Activated T-cell treated with anti-CD3 and anti-CD28 coated beads for 48 hours (primary cell): ENCODE measurements around the gene MAVS.

Source experiments
- DNase-seq: peaks from one replicate; pipeline ENCODE4 v3.0.0-alpha.2; 2020; ENCODE audit warnings: low read depth

The MAVS gene

DNA sequence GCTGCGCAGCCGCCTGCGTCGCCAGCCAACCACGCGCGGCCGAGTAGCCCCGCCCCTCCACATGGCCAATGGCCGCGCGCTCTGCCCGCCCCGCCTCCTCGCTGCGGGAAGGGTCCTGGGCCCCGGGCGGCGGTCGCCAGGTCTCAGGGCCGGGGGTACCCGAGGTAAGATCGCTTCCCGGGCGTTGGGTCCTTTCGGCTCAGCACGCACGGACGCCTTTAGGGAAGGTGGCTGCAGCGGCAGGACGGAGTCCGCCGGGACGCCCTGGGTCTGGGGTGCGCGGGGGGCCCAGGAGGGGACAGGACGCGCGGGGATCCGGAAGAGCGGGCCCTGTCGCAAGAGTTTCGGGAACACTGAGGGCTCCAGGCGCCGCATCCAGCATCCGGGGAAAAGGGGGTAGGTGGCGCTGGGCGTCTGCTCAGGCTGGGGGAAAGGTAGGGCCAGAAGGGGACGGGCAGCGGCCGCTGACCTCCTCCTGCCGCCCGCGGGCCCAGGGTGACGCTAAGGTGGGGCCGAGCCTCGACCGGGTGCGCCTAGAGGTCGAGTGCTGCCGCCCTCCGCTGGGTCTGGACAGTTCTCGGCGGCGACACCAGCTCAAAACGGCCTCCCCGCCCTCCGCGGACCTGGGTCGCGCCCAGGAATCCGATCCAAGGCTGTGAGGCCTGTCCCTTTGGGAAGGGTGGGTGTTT, at the start of gene MAVS:
Gene MAVS, plus strand, starts transcription at position 95 of the 689 bp plus-strand sequence. CDS start 7,791 bp downstream, outside the sequence.
- DNase-seq = peak; percentile 88

- DNase-seq = no peak
Observed at GRCh38 chr20:3797226-3797545, 49.4 kb upstream of the MAVS start.

DNA sequence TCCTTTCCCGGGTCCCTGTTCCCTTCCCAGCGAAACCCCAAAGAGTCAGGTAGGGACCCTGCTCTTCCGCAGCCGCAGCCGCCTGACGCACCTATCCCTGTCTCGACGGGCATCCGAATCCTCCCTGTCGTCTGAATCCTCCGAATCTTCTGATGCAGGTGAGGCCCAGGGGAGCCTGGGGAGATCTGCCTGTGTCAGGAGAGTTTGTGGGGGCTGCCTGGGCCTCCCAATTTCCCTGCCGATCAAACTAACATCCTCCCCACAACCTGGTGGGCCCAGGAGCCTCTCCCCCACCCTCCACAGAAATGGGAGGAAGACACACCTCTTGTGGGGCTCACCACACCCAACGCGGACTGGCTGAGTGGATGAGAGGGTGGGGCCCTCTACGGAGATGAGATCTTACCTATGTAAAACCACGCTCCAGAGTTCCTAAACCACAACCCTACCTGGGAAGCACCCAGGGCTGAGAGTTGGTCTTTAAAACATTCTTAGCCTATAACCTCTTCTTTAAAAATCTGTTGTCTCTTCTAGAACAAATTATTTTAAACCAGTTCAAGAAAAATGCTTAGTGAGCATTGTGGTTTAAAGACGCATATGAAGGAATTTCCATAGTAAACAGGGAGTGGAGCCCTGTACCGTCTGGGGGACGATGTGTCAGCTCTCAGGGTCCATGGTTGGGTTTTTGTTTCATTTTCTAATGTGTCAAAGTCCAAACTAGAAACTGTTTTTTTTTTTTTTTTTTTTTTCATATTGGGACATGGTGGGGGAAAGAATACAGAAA, 48.9 kb upstream of the MAVS start:
- no peak for DNase-seq

DNA sequence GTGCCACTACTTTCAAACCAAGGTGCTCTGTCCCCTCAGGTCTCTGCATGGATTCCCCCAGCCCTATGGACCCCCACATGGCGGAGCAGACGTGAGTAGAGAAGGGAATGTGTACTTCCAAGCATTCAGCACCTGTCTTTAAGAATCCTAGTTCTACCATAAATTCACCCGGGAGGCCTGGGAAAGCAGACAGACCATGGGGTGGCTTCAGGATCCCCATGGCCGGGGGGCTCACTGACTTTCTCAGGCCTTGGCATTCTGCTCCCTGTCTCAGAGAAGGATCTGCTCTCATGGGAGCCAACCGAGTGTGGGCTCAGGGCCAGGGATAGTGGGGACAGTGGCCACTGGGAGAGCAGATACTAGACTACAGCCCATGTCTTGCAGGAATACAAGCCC, 48.3 kb upstream of the MAVS start:
- no peak for DNase-seq

DNA sequence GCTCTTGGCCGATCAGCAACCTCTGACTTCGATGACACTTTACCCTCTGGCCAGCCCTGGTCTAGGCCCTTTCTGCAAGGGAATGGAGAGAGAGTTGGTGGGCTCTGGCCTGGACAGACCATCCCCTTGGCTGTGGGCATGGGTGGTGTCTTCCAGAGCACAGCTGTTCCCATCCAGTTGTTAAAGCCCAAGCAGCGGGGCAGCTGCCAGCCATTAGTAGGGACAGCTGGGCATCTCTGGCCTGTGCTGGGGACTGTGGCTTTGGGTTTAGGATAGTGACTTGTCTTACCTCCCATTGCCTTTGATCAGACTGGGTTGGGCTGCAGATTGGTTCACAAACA, 47.8 kb upstream of the MAVS start:
- DNase-seq = no peak

GRCh38 chr20:3800256-3800877, 46.3 kb upstream of the MAVS start:
- DNase-seq = no peak

GRCh38 chr20:3800878-3801260, 45.8 kb upstream of the MAVS start:
- no peak for DNase-seq

GRCh38 chr20:3801299-3801698, 45.3 kb upstream of the MAVS start:
- DNase-seq = no peak

- DNase-seq = no peak
Observed at GRCh38 chr20:3801846-3802245, 44.8 kb upstream of the MAVS start.

DNA sequence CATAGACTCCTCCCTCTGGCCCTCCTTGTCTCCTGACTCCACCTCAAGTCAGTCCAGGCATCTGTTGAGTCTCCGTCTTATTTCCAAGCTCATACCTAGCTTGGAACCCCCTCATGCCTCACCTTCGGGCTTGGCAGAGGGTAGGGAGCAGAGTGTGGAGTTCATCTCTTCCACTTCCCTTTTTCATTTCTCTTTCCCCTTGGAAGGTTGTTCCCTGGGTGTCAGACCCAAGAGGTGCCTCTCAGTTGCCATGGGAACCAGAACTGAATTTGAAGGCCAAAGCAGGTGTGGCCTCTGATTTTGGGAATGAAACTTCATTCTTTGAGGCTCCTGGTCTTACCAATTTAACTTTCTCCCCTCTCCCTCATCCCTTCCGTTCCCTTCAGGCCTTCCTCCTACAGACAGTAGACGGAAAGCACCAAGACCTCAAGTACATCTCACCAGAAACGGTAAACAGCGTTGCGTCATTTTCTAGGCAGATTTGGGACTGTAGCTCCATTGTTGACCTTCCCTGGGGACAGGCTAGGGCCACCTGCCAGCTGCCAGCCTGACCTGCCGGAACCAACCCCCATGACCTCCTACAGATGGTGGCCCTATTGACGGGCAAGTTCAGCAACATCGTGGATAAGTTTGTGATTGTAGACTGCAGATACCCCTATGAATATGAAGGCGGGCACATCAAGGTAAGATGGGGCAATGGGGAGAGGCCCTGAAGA, 44.0 kb upstream of the MAVS start:
- DNase-seq = no peak

GRCh38 chr20:3803289-3803688, 43.3 kb upstream of the MAVS start:
- no peak for DNase-seq

DNA sequence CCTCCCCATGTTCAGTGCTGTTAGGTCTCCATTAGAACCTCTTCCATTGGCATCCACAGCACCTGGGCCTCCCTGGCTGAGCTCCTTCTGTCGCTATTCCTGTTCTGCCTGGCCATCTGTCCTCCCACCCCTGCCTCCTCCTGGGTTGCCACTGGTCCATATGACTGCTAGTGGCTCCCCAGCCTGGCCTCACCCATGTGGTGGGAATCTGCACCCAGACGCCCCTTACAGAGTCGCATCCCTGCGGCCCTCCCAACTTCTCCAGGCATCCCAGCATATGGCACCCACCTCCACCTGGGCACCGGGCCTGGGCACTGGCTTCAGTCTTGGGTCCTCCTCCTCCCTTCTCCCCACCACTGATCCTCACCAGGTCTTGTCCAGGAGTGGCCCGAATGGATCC, 42.8 kb upstream of the MAVS start:
- no peak for DNase-seq

GRCh38 chr20:3804254-3804751, 42.3 kb upstream of the MAVS start:
- no peak for DNase-seq

- no peak for DNase-seq
Observed at GRCh38 chr20:3804781-3805180, 41.9 kb upstream of the MAVS start.

- DNase-seq = no peak
Observed at GRCh38 chr20:3808544-3808943, 38.1 kb upstream of the MAVS start.

DNA sequence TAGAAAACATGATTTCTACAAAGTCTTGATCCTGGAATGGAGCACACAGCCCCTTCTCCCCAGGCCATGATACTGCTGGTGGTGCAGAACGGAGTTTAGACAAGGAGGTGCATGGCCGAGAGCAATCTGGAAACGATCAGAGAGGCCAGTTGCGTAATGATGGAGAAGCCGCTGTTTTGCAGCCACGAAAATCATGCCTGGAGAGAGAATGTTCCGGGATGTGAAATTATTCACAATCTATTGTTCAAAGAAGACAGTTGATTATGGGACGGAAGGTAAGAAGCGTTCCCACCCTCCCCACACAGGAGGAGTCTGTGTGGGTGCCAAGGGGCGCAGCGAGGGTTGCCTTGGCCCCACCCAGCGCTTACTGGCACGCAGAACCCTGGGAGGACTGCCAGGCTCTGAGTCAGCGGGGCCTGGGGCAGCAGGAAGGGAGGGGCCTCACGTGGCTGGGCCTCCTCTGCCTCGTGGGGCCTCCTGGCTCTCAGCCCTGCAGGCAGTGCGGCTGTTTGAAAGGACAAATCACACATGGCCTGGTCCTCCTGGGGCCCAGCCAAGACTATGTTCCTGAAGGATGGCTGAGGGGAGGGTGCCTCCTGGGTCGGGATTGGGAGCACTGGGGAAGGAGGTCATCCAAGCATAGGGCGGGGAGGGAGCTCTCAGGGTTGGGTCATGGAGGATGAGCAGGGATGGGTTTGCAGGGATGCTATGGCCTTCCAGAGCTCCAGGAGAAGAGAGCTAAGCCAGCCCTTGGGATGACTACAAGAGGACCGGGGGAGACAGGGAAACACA, 35.0 kb upstream of the MAVS start:
- peak; percentile 89 for DNase-seq

DNA sequence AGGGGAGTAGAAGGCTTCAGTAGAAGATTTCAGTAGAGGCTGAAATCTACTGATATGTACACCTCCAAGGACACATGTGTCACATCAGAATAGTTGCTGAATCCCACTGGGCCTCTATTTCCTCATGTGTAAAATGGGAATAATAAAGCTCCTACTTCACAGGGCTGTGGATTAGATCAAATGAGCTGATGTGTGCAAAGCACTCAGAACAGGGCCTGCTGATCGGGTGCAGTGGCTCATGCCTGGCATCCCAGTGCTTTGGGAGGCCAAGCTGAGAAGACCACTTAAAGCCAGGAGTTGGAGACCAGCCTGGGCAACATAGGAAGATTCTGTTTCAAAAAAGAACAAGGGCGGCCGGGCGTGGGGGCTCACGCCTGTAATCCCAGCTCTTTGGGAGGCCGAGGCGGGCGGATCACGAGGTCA, 34.4 kb upstream of the MAVS start:
- DNase-seq = no peak

DNA sequence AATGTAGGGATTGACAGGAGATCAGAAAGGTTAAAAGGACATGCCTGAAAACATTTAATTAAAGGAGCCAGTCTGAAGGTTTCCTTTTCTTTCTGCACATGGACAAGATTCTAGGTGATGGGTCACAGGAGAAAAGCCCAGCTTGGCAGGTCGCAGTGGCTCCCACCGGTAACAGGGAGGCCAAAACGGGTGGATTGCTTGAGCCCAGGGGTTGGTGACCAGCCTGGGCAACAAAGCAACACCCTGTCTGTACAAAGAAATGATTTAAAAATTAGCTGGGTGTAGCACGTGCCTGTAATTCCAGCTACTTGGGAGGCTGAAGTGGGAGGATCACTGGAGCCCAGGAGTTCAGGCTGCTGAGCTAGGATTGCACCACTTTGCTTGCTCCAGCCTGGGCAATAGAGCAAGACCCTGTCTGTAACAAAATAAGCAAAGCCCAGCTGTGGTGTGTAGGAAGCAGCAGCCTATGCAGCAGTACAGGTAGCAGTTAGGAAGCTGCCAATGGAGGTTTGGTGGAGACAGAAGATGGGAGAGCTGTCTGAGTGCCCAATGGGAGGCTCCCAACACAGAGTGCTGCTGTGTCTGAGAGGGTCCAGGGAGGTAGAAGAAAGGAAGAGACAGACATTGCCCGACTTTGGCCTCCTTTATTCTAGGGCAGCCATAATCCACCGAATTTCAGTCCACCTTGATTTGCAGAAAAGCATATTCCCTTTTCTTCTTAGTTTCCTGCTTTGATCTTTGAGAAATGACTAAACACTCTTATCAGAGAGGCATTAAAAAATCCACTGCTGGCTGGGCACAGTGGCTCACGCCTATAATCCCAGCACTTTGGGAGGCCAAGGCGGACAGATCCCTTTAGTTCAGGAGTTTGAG, 33.4 kb upstream of the MAVS start:
- no peak for DNase-seq

DNA sequence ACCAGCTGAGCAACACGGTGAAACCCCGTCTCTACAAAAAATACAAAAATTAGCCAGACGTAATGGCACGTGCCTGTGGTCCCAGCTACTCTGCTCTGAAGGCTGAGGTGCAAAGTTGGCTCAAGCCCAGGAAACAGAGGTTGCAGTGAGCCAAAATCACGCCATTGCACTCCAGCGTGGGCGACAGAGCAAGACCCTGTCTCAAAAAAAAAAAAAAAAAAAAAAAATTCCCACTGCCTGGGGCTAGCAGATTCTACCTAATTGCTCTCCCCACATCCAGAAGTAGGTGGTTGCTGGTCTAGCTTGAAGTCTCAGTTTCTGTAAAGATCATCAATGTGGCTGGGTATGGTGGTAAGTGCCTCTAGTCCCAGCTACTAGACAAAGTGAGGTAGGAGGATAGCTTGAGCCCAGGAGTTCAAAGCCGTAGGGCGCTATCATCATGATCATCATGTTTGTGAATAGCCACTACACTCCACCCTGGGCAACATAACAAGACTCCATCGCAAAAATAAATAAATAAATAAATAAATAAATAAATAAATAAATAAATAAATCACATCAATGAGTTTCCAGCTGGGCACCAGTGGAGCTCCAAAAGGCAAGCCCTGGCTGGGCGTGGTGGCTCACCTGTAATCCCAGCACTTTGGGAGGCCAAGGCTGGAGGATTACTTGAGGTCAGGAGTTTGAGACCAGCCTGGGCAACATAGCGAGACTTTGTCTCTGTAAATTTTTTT, 32.6 kb upstream of the MAVS start:
- DNase-seq = no peak

DNA sequence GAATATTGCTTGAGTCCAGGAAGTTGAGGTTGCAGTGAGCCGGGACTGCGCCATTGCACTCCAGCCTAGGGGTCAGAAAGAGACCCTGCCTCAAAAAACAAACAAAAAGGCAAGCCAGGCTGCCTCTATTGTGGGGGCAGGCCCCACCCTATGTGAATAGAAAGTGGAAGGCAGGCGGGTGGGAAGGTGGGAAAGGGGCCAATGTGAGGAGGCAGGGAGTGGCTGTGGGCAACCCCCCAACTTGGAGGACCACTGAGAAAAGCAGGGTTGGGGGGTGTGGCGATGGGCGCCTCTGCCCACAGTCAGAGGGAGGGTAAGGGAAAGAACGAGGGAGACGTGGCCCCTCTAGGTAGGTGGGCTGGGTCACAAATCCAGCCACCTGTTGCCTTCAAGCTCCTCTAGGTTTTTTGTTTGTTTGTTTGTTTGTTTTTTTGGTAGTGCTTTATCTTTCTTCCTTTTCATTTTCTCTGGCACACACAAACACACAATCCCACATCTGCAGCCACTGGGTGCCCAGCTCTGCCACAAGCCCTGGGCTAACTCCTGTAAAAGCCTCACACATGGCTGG, 31.6 kb upstream of the MAVS start:
- no peak for DNase-seq
